OCI-LY7 (cell line): ENCODE data around the gene OLFML3.

Experiments used
- CTCF ChIP-seq: fragments of 200-600 bp; sonication (generic); conservative IDR thresholded peaks from 2 replicates; pipeline ENCODE4 v1.5.1; 2014; ENCODE audit warnings: mild to moderate bottlenecking, antibody characterized with exemption, low read length, moderate library complexity, mixed read lengths
- EZH2phosphoT487 ChIP-seq: fragments of 200-600 bp; sonication (generic); IDR thresholded peaks from 2 replicates; pipeline ENCODE4 v1.6.1; 2018; ENCODE audit warnings: low read depth, borderline replicate concordance, mild to moderate bottlenecking, mixed run types, antibody characterized with exemption, low read length, moderate library complexity, mixed read lengths

DNA sequence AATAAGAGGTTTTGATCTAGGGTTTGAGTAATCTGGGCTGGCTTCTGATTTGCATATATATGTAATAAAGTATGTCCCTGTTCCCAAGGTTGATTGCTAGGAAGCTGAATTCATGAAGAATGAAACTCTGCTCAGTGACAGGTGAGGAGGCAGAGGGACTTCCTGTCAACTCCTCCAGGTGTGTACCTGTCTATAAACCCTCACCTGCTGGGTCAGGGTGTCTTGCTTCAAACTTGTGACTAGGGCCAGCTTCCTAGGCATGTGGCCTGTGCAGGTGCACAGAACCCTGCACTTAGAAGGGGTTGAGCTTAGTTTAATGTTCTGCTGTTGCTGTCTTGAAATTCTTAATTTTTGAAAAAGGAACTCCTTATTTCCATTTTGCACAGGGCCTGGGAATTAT, 21.1 kb downstream of the OLFML3 start:
- TF ChIP-seq CTCF (no peak), EZH2phosphoT487 (no peak)
